ENCODE results near the gene METTL5. TPM values are rescaled to one million over a fixed set of nuclear protein-coding genes. Genes with fewer than 3 reads are reported as not detected.

Gene METTL5
- total and polyA plus RNA-seq, 9 of the 15 experiments (the other 6 are each of a cell fraction or from before 2014, with no cell fraction given): 149 to 471 (median 224) TPM

DNA sequence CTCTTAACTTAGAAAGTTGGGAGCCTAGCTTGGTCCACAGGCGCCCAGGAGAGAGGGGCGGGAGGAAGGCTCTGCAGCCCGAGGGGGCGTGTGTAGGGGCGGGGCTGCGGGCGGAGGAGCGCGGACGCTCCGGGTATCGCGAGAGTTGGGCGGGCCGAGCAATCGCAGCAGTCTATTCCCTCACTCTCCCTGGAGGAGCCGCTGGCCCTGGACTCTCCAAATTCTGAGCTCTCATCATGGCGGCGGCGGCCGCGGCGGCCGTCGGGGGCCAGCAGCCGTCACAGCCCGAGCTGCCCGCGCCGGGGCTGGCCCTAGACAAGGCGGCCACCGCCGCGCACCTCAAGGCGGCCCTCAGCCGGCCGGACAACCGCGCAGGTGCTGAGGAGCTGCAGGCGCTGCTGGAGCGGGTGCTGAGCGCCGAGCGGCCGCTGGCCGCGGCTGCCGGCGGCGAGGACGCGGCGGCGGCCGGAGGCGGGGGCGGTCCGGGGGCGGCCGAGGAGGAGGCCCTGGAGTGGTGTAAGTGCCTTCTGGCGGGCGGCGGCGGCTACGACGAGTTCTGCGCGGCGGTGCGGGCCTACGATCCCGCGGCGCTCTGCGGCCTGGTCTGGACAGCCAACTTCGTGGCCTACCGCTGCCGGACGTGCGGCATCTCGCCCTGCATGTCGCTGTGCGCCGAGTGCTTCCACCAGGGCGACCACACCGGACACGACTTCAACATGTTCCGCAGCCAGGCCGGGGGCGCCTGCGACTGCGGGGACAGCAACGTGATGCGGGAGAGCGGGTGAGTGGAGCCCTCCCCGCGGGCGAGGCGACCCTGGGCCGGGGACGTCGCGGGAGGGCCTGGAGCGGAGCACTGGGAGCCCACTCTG is 2.8 kb upstream of the METTL5 start, which contains the start of gene UBR3 (continued):
- no peak for TF ChIP-seq TCF3 (CRISPR knock-in tag; IDR thresholded peaks at IDR 0.05)
- no peak for TF ChIP-seq THRAP3 (IDR thresholded peaks at IDR 0.05; ENCODE audit: borderline replicate concordance)
- TF ChIP-seq SRF (CRISPR knock-in tag; IDR thresholded peaks at IDR 0.05): peak in 1 of 2 experiments; percentile 71; a peak in 1 of 4 replicates
- TF ChIP-seq CBX1 (IDR thresholded peaks at IDR 0.05; ENCODE audit: low read depth): no peak
- TF ChIP-seq MEF2D (tag; conservative IDR thresholded peaks at IDR 0.05; ENCODE audit: low read depth): no peak
- no peak for TF ChIP-seq TCF7L2 (IDR thresholded peaks at IDR 0.05; ENCODE audit: low read depth, low read length)
- TF ChIP-seq JUND (IDR thresholded peaks at IDR 0.05; ENCODE audit: borderline replicate concordance, low read depth, low read length): peak; percentile 32; the same call in 1 of the 2 replicates
- TF ChIP-seq JUND (tag; IDR thresholded peaks at IDR 0.05; ENCODE audit: borderline replicate concordance, low read depth, low read length): no peak
- TF ChIP-seq CBX3 (IDR thresholded peaks at IDR 0.05; ENCODE audit: borderline replicate concordance in 1 of 2, low read length in 2 of 2): peak in 1 of 2 experiments; percentile 20; a peak in 1 of 3 replicates
- peak; percentile 61 for TF ChIP-seq POLR2H (tag; IDR thresholded peaks at IDR 0.05; ENCODE audit: low read depth)
- no peak for TF ChIP-seq ZNF717 (CRISPR knock-in tag; IDR thresholded peaks at IDR 0.05)
- TF ChIP-seq, protein P1, sequence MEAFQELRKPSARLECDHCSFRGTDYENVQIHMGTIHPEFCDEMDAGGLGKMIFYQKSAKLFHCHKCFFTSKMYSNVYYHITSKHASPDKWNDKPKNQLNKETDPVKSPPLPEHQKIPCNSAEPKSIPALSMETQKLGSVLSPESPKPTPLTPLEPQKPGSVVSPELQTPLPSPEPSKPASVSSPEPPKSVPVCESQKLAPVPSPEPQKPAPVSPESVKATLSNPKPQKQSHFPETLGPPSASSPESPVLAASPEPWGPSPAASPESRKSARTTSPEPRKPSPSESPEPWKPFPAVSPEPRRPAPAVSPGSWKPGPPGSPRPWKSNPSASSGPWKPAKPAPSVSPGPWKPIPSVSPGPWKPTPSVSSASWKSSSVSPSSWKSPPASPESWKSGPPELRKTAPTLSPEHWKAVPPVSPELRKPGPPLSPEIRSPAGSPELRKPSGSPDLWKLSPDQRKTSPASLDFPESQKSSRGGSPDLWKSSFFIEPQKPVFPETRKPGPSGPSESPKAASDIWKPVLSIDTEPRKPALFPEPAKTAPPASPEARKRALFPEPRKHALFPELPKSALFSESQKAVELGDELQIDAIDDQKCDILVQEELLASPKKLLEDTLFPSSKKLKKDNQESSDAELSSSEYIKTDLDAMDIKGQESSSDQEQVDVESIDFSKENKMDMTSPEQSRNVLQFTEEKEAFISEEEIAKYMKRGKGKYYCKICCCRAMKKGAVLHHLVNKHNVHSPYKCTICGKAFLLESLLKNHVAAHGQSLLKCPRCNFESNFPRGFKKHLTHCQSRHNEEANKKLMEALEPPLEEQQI (IDR thresholded peaks at IDR 0.05): no peak
- TF ChIP-seq POLR2G (IDR thresholded peaks at IDR 0.05; ENCODE audit: low read depth, low read length): peak; percentile 98
- TF ChIP-seq TEAD4 (IDR thresholded peaks at IDR 0.05; ENCODE audit: low read length): no peak; the same call in 1 of the 2 replicates
- TF ChIP-seq TEAD4 (CRISPR knock-in tag; IDR thresholded peaks at IDR 0.05; ENCODE audit: borderline replicate concordance): no peak
- TF ChIP-seq, protein P2, sequence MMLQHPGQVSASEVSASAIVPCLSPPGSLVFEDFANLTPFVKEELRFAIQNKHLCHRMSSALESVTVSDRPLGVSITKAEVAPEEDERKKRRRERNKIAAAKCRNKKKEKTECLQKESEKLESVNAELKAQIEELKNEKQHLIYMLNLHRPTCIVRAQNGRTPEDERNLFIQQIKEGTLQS (IDR thresholded peaks at IDR 0.05): no peak
- TF ChIP-seq, protein P2 (CRISPR knock-in tag; conservative IDR thresholded peaks at IDR 0.05): peak; percentile 32; the same call in 1 of the 2 replicates
- 0 out of 2 replicates have a peak, but pooled peaks have one; percentile 70 for TF ChIP-seq IRF2 (CRISPR knock-in tag; IDR thresholded peaks at IDR 0.05)
- TF ChIP-seq POLR2AphosphoS5 (IDR thresholded peaks at IDR 0.05; ENCODE audit: control insufficient read depth, insufficient read depth, low read depth, low read length): peak; percentile 92
- no peak for TF ChIP-seq ZNF445 (CRISPR knock-in tag; IDR thresholded peaks at IDR 0.05; ENCODE audit: low read depth)
- TF ChIP-seq, protein P3, sequence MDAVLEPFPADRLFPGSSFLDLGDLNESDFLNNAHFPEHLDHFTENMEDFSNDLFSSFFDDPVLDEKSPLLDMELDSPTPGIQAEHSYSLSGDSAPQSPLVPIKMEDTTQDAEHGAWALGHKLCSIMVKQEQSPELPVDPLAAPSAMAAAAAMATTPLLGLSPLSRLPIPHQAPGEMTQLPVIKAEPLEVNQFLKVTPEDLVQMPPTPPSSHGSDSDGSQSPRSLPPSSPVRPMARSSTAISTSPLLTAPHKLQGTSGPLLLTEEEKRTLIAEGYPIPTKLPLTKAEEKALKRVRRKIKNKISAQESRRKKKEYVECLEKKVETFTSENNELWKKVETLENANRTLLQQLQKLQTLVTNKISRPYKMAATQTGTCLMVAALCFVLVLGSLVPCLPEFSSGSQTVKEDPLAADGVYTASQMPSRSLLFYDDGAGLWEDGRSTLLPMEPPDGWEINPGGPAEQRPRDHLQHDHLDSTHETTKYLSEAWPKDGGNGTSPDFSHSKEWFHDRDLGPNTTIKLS (IDR thresholded peaks at IDR 0.05; ENCODE audit: borderline replicate concordance, low read depth): peak; percentile 73; the same call in 1 of the 2 replicates
- TF ChIP-seq ZBTB8A (IDR thresholded peaks at IDR 0.05; ENCODE audit: partially characterized antibody): no peak
- TF ChIP-seq HNRNPUL1 (IDR thresholded peaks at IDR 0.05; ENCODE audit: low read length): no peak
- TF ChIP-seq TAF15 (IDR thresholded peaks at IDR 0.05; ENCODE audit: low read depth, low read length): no peak

All from K562 (cell line).